ENCODE measurements around the gene RELB.
A peak's percentile ranks its signal among the peaks of the same experiment; 100 is the strongest.

RELB gene

DNA sequence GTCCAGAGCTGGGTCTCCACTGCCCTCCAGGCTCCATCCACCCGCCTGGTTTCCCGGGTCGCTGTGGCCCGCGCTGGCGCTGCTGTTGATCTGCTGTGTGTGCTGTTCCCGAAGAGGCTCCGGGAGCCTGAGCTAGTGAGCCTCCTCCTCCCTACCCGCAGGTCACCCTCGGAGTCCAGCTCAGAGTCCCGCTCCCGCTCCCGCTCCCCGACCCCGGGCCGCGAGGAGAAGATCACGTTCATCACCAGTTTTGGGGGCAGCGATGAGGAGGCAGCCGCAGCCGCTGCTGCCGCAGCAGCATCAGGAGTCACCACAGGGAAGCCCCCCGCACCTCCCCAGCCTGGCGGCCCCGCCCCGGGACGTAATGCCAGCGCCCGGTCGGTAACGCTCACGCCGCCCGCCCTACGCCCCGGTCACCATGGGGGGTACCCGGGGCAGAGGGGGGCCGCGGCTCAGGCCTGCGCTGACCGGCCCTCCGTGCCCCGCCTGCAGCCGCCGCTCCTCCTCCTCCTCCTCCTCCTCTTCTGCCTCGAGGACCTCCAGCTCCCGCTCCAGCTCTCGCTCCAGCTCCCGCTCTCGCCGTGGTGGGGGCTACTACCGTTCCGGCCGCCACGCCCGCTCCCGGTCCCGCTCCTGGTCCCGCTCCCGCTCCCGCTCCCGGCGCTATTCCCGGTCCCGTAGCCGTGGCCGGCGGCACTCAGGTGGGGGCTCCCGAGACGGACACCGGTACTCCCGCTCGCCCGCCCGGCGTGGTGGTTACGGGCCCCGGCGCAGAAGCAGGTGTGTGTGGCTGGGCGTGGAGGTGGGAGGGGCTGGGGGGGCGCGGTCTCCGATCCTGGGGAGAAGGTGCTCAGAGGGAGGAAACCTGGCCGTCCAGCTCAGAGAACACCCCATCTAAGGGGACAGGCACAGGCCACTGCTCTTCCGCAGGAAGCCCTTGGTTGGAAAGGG is 62.9 kb downstream of the RELB start:
- DNase-seq: no peak

DNA sequence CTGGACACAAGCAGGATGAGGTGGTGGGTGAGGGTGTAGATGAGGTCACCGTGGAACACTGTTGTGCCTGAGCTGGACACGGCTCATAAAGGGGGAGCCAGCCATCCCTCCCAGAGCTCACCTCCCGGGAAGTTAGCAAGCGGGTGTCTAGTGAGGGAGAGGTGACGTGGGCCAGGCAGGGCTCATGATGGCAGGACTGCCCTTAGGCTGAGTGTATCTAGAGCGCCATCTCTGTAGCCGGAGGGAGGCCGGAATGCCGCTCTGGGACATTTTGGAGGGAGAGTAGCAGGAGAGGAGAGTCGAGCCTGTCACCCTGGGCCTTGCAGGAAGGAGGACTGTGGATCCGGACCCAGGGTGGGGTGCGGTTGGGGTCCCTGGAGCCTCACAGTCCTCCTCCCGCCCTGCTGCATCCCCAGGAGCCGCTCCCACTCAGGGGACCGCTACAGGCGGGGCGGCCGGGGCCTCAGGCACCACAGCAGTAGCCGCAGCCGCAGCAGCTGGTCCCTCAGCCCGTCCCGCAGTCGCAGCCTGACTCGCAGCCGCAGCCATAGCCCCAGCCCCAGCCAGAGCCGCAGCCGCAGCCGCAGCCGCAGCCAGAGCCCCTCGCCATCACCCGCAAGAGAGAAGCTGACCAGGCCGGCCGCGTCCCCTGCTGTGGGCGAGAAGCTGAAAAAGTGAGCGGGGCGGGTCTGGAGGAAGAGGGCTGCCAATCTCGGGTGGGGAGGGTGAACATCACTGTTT is 65.8 kb downstream of the RELB start:
- no peak for DNase-seq

- no peak for DNase-seq
Observed at GRCh38 chr19:45068041-45068440, 66.8 kb downstream of the RELB start.

DNA sequence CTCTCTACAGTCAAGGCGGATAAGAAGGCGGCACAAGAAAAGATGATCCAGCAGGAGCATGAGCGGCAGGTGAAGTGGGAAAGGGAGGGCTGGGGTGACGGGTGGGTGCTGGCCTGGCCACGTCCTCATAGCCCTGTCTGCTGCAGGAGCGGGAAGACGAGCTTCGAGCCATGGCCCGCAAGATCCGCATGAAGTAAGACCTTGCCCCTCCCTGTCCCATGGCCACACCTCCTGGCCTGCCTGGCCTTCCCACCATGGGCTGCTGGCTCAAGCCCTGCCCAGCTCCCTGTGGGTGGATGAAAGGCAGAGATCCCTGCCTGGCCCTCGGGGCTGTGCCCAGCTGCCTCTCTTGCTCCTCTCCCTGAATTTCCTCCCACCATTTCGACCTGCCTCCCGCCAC is 67.8 kb downstream of the RELB start:
- DNase-seq: no peak

GRCh38 chr19:45070214-45070613 is 69.0 kb downstream of the RELB start:
- DNase-seq: no peak

GRCh38 chr19:45070861-45071544 is 69.7 kb downstream of the RELB start:
- DNase-seq: no peak

DNA sequence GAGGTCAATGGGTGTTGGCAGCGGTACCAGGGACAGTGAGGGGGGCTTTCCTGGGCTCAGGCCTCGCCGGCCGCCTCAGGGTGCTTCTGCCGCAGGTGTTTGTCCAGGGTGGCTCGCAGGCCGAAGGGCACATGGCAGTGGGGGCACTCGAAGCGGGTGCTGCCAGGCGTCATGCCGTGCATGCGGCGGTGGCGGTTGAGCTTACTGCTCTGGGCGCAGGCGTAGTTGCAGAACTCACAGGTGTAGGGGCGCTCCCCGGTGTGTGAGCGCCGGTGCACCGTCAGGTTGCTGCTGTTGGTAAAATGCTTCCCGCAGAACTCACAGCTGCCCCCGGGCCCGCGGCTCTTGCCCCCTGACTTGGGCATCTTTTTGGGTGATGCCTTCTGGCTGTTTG is 70.3 kb downstream of the RELB start:
- no peak for DNase-seq

DNA sequence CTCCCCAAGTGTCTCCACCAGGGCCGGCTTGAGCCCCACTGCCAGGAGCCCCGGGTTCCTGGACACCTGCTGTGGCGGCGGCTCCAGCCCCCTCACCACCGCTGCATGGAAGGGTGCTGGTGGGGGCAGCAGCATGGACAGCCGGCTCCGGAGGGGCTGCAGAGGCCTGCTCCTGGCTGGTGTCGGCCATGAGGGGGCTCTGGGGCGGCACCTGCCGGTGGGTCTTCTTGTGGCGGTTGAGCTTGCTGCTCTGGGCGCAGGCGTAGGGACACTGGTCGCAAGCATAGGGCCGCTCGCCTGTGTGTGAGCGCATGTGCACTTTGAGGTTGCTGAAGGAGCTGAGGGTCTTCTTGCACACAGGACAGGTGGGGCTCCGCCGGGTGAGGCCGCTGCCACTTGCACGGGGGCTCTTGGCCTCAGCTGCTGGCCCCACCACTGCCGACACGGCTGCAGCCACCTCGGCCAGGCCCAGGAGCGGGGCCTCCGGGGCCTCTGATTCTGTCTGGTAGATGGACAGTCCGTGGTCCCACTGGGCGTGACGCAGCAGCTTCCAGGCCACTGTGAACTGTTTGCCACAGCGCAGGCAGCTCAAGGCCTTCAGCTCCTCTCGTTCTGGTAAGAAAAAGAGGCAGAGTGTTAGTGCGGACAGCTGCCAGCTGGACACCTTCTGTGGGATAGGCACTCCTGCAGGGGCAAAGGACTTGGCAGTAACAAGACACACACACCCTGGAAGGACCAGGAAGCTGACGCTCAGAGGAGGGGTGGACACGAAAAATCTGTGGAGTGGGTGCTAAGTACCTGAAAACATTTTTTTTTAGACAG is 70.9 kb downstream of the RELB start:
- no peak for DNase-seq

GRCh38 chr19:45074744-45075300 is 73.6 kb downstream of the RELB start:
- no peak for DNase-seq

DNA sequence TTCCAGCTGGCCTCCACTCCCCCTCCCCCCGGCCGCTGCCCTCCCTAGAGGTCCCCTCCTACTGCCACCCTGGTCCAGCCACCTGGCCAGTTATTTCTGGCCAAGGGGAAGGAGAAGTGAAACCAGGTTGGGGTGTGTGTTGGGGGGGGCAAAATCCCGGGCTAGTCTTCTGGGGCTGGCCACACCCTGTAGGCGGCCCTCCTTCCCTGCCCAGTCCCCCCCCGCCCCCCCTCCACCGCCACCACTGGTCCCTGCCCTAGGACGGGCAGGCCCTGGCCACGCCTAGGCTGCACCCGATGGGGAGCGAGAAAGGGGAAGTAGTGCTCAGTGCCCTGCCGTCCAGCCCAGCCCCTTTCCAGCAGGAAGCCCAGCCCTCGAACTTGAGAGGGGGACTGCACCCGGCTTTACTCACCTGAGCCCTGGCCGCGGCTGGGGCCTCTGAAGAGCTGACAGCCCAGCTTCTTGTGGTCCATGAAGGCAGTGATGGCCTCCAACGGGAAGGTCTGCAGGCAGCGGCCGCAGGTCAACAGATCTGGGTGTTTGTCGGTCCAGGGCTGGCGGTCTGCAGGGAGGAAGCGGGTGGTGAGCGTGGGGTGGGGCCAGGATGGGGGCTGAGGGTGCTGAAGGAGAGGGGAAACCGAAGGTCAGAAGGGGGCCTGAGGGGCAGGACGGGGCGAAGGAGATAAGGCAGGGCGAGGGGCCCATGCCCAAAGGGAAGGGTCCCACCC is 74.2 kb downstream of the RELB start:
- DNase-seq: peak; percentile 95

GRCh38 chr19:45076029-45076850 is 75.0 kb downstream of the RELB start, which contains the start of gene ZNF296:
TSS of gene ZNF296 (minus strand) at chr19:45076478. CDS start at chr19:45076373, 105 bp downstream.
- DNase-seq: peak; percentile 93

GRCh38 chr19:45076851-45077730 is 75.8 kb downstream of the RELB start:
- DNase-seq: no peak

DNA sequence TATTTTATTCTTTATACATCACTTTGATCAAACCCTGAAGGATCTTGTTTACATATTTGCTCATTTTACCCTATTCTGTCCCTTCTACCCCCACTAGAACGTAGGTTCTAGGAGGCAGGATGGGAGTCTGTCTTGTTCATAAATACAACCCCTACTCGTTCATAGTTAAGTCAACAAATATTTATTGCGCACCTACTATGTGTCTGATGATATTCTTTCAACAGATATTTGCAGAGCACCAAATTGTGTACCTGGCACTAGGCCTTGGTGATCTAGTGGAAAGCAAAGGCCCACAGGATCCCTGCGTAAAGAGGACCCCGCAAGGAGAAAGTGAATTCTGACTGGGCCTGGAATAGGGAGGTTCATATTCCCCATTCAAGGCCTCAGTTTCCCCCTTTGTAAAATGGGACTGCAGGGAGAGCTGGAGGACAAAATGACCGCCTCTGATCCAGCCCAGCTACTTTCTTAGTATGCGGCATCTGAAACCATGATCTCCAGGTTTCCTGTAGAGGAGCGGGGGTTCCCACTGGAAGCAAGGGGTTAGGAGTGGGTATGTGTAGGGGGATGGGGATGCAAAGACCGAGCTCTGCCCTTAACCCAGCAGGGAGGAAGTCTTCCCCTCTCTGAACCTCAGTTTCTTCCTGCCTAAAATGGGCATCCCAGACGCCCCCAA is 77.3 kb downstream of the RELB start:
- DNase-seq: no peak

DNA sequence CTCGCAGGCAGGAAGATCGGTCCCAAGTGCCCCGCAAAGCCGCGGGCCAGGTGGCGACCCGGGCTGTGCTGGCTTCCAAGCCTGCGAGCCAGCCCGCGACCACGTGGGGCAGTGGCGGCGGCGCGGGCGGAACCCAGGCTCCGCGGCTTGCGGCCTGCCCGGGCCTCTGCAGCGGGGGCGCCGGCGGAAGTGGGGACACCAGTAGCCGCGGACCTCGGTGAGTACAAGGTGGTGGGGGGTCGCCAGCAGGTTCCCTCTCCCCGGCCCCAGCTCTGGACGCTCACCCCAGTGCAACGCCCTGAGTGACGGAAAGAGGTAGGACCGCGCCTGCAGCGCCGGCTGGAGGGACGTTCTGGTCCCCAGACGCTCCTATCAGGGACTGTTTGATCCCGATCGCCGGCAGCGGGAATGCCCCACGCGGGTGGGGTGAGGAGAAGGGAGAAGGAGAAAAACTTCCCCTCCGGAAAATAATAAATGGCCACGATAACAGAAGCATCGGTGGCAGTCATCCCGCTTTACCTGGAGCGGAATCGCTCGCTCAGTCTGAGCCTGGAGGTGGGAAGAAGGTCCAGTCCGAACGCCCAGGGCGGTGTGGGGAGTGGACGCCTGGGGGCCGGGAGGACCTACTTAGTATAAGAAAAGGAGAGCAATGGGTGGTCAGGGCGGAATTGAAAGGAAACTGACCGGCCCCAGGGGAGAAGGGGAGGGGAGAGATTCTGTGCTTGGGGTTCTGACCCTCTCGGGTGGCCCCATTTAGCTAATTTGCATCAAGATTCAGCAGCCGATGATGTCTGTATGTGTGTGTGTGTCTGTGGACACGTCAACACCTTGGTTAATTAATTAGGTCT is 78.0 kb downstream of the RELB start, which contains the start of gene GEMIN7:
TSS of gene GEMIN7 (plus strand) at position 198 of the 848 bp plus-strand sequence. CDS start 10,855 bp downstream, outside the sequence.
- peak; percentile 83 for DNase-seq

DNA sequence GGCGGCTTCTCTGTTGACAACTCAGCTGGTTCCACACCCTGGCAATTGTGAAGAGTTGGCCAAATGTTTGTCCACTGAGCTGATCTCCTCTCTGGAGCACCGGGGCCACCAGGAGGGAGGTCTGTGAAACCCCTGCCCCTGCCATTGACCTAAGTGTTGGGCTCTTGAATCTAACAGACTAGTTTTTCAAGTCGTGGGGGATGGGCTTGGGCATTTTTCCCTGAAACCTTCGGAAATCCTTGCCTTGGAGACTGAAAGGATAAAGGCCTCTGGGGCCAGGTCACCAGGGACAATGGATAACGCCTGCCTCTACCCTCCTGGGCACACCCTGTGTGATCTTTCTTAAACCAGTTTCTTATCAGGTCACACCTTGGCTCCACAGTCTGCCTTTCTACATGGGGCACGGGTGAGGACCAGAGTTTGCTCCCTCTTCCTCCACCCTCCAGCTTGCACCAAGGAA is 78.7 kb downstream of the RELB start:
- no peak for DNase-seq

GRCh38 chr19:45082170-45082569 is 80.9 kb downstream of the RELB start:
- no peak for DNase-seq

DNA sequence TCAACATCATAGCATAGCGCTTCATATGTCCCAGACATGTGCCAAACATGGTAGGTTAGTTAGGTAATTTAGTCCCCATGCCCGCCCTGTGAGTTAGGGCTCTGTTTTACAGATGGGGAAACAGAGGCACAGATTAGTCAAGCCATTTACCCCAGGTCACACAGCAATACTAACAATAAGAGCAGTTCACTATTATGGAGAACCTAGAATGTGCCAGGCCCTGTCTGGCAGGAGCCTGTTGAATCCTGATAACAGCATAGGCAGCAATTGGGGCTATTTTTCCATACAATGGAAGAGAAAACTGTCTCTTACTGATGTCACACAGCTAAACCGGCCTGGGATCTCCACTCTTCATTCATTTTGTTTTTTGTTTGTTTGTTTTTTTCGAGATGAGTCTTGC is 85.2 kb downstream of the RELB start:
- no peak for DNase-seq

DNA sequence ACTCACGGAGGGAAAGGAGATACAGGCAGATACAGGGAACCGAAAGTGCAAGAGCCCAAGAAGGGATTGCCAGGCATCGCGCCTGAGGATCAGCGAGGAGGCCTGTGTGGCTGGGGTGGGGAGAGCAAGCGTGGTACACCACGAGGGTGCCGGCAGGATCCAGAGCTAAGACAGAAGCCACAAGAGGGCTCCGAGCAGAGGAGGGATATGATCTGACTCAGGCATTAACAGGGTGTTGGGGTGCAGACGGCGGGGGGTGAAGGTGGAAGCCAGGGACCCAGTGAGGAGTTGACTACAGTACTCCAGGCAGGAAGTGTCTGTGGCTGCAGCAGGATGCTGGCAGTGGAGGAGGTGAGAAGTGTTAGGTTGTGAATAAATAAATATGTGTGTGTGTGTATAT is 86.3 kb downstream of the RELB start:
- no peak for DNase-seq

Data from RPMI8226 (cell line).